SK-N-MC (cell line): ENCODE measurements around the gene DLG2.

ENCODE experiments used
- EZH2 ChIP-seq: fragments of 200-600 bp; sonication (generic); IDR thresholded peaks from one replicate; pipeline ENCODE4 v1.6.1; 2017; ENCODE audit warnings: antibody characterized with exemption
- FOXP2 ChIP-seq: optimal IDR thresholded peaks from 2 replicates; pipeline ENCODE3; 2011; ENCODE audit warnings: mild to moderate bottlenecking, moderate library complexity; ENCODE audit not compliant: insufficient read depth; ENCODE audit errors: extremely low read length, control extremely low read depth
- POLR2AphosphoS5 ChIP-seq: IDR thresholded peaks from 2 replicates; pipeline ENCODE4 v1.6.1; 2012; ENCODE audit warnings: mild to moderate bottlenecking, low read depth, low read length, borderline replicate concordance

GRCh38 chr11:84855508-84856245, 771.5 kb downstream of the DLG2 start:
- TF ChIP-seq EZH2 (no peak), POLR2AphosphoS5 (no peak), FOXP2 (no peak)
